DMS 273 (cell line): ENCODE results near the gene HDAC6.
"Not testable (repeated sequence)": the region's sequence is repeated elsewhere in the genome, so short reads cannot be mapped to it uniquely, and the experiment has no call there.

ENCODE experiments used
- DNase-seq: peaks from one replicate; lab custom pipeline; 2025; ENCODE audit not compliant: unreplicated experiment; lab: John Stamatoyannopoulos, UW

The HDAC6 gene

GRCh38 chrX:48789366-48790220 lies 12.3 kb upstream of the HDAC6 start:
- no peak for DNase-seq

GRCh38 chrX:48790477-48790876 lies 11.4 kb upstream of the HDAC6 start:
- DNase-seq = no peak

- no peak for DNase-seq
These were observed 10.6 kb upstream of the HDAC6 start for GRCh38 chrX:48791063-48791820.

GRCh38 chrX:48792219-48792618 lies 9.6 kb upstream of the HDAC6 start:
- DNase-seq = no peak

GRCh38 chrX:48793935-48794334 lies 7.9 kb upstream of the HDAC6 start:
- DNase-seq = no peak

GRCh38 chrX:48794340-48794910 lies 7.4 kb upstream of the HDAC6 start:
- no peak for DNase-seq

- no peak for DNase-seq
These were observed 6.9 kb upstream of the HDAC6 start for GRCh38 chrX:48794911-48795515.

GRCh38 chrX:48798318-48798717 lies 3.5 kb upstream of the HDAC6 start:
- no peak for DNase-seq

GRCh38 chrX:48800574-48801279 lies 1.1 kb upstream of the HDAC6 start:
- no peak for DNase-seq

- peak; percentile 91 for DNase-seq
These were observed 430 bp downstream of the HDAC6 start for GRCh38 chrX:48802089-48802904.

- no peak for DNase-seq
These were observed 986 bp downstream of the HDAC6 start for GRCh38 chrX:48802905-48803200.

- peak; percentile 16 for DNase-seq
These were observed 4.2 kb downstream of the HDAC6 start for GRCh38 chrX:48806081-48806480.

GRCh38 chrX:48813644-48814043 lies 11.8 kb downstream of the HDAC6 start:
- DNase-seq = no peak

GRCh38 chrX:48814722-48815121 lies 12.9 kb downstream of the HDAC6 start:
- no peak for DNase-seq

- DNase-seq = no peak
These were observed 13.4 kb downstream of the HDAC6 start for GRCh38 chrX:48815266-48815665.

GRCh38 chrX:48816014-48816810 lies 14.3 kb downstream of the HDAC6 start:
- DNase-seq = peak; percentile 30

GRCh38 chrX:48818098-48818497 lies 16.2 kb downstream of the HDAC6 start:
- DNase-seq = no peak

- no peak for DNase-seq
These were observed 17.0 kb downstream of the HDAC6 start for GRCh38 chrX:48818866-48819265.

GRCh38 chrX:48819394-48819793 lies 17.5 kb downstream of the HDAC6 start:
- not testable (repeated sequence) for DNase-seq
